GM12873 (cell line): Measurements from ENCODE around the gene PDE3A.

ENCODE experiments used
- CTCF ChIP-seq: IDR thresholded peaks from 2 replicates; pipeline ENCODE4 v1.5.1; 2012; ENCODE audit warnings: low read depth, mild to moderate bottlenecking, moderate library complexity, low read length, control low read depth; ENCODE audit not compliant: insufficient read depth; ENCODE audit errors: missing control alignments

Gene PDE3A

GRCh38 chr12:20656600-20656999, 288.3 kb downstream of the PDE3A start:
- TF ChIP-seq CTCF = no peak

GRCh38 chr12:20657496-20657895, 289.2 kb downstream of the PDE3A start:
- TF ChIP-seq CTCF = no peak

GRCh38 chr12:20681334-20681733, 313.0 kb downstream of the PDE3A start:
- no peak for TF ChIP-seq CTCF

- no peak for TF ChIP-seq CTCF
These were observed 326.9 kb downstream of the PDE3A start, which contains the start of gene SLCO1C1 for GRCh38 chr12:20695232-20695631. Gene SLCO1C1, plus strand, starts transcription at chr12:20695332. Its CDS starts 4,245 bp downstream, at chr12:20699577.

GRCh38 chr12:20696181-20696905, 328.0 kb downstream of the PDE3A start:
- no peak for TF ChIP-seq CTCF

- no peak for TF ChIP-seq CTCF
These were observed 332.8 kb downstream of the PDE3A start for GRCh38 chr12:20701106-20701505.

GRCh38 chr12:20704860-20705259, 336.5 kb downstream of the PDE3A start:
- TF ChIP-seq CTCF = no peak
